Gastroesophageal sphincter (tissue), 4 donors: Measurements from ENCODE around the gene FMN2. TPM values are rescaled to one million over a fixed set of nuclear protein-coding genes. Genes with fewer than 3 reads are reported as not detected.

ENCODE experiments used
- ATAC-seq: fragments of 150-250 bp; one replicate; pipeline ENCODE4 v1.9.1; 2016; ENCODE audit warnings: mild to moderate bottlenecking, moderate library complexity
- H3K27ac ChIP-seq, 4 donors: fragments of 200-600 bp; sonication (generic) in 3 of 4; 1 replicate in 3 of 4; 2 replicates in 1 of 4; pipeline ENCODE4 v1.5.1; 2016 to 2019
- H3K27me3 ChIP-seq: fragments of 200-600 bp; sonication (generic); one replicate; pipeline ENCODE4 v1.5.1; 2019
- H3K36me3 ChIP-seq, 2 donors: fragments of 200-600 bp; sonication (generic); one replicate each; pipeline ENCODE4 v1.5.1; 2019; ENCODE audit warnings: control low read depth in 1 of 2
- H3K4me1 ChIP-seq, 3 donors: fragments of 200-600 bp; sonication (generic); 1 replicate in 2 of 3; 2 replicates in 1 of 3; pipeline ENCODE4 v1.5.1; 2016 to 2019; ENCODE audit warnings: control low read depth in 2 of 3
- H3K4me3 ChIP-seq, 2 donors: fragments of 200-600 bp; sonication (generic); one replicate each; pipeline ENCODE4 v1.5.1; 2019; ENCODE audit warnings: mild to moderate bottlenecking in 1 of 2, moderate library complexity in 1 of 2
- H3K9me3 ChIP-seq, 3 donors: fragments of 200-600 bp; sonication (generic); one replicate each; pipeline ENCODE4 v1.5.1; 2017 to 2019; ENCODE audit warnings: control low read depth in 2 of 3
- CTCF ChIP-seq, 4 experiments: fragments of 200-600 bp in 2 of 4; fragments of 450-650 bp in 2 of 4; sonication (generic) in 1 of 4; IDR thresholded peaks; one replicate each; pipeline ENCODE4 v1.5.1; 2017 to 2019; ENCODE audit warnings: antibody characterized with exemption in 4 of 4, mild to moderate bottlenecking in 2 of 4, moderate library complexity in 2 of 4
- EP300 ChIP-seq: sonication (generic); formaldehyde crosslinking; IDR thresholded peaks from one replicate; pipeline ENCODE4 v1.6.1; 2017; ENCODE audit warnings: antibody characterized with exemption, mild to moderate bottlenecking
- POLR2A ChIP-seq, 2 donors: fragments of 450-650 bp; IDR thresholded peaks; one replicate each; pipeline ENCODE4 v1.6.1; 2017; ENCODE audit warnings: antibody characterized with exemption in 2 of 2, mild to moderate bottlenecking in 2 of 2, moderate library complexity in 1 of 2
- POLR2AphosphoS5 ChIP-seq: sonication (generic); formaldehyde crosslinking; IDR thresholded peaks from one replicate; pipeline ENCODE4 v1.6.1; 2017; ENCODE audit warnings: antibody characterized with exemption
- WGBS, 2 donors: methylation state at CpG; one replicate each; pipeline ENCODE4 v1.1.5; 2018; ENCODE audit warnings: low coverage in 1 of 2; 5-methylcytosine and 5-hydroxymethylcytosine counted together
- total RNA-seq, 4 donors: library from RNA; depleted of rRNA; stranded (reverse); fragments of >200 nt; gene quantifications; one replicate each; pipeline ENCODE4 v1.1.0, GENCODE V29; 2016

Gene FMN2
- total RNA-seq, 4 donors from 2014 or later, result 0.27 to 8.6 (median 2.7) TPM

DNA sequence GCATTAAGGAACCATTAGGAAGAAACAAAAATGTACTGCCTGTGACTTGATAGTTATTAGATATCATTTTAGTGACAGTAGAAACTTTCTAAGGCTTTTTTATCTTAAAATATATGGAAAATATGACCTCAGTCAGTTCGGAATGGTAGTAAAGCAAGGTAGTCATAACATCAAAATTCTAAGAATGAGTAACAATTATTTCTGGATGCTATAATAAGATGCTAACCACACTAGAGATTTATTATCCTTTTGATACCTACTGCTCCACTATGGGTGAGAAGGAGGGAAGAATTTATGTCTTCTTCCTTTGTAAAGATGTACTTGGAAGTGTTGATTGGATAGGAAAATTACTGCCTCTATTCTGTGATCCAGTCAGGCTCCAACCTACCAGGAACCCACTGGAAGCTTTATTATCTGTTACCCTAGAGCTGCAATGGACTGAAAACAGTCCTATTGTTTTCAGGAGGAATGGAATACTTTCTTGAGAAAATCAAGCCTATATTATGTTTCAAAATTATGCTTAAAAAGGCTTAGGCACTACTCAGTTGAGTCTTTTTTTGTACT, 8.8 kb downstream of the FMN2 start:
- Histone ChIP-seq H3K27ac (no peak overlapping the region), H3K9me3 (no peaks in the 10 kb centered on the region), H3K4me3 (no peak overlapping the region), H3K4me1 (no peaks in the 10 kb centered on the region), H3K36me3 (no peaks in the 10 kb centered on the region), H3K27me3 (peaks cover 4% of the 10 kb centered on the region)
- ATAC-seq, result no peak
- WGBS, 2 donors, result 22 to 38% methylated on average over 1 of the region's 1 CpG
- TF ChIP-seq POLR2A (IDR thresholded peaks at IDR 0.05) (no peak), CTCF (IDR thresholded peaks at IDR 0.05) (no peak), EP300 (no peak), POLR2AphosphoS5 (no peak)

- TF ChIP-seq POLR2AphosphoS5 (no peak), CTCF (IDR thresholded peaks at IDR 0.05) (no peak), POLR2A (IDR thresholded peaks at IDR 0.05) (no peak), EP300 (no peak)
- no peaks in the 10 kb centered on the region for H3K4me1 ChIP-seq
- 71 to 76% methylated on average over 4 of the region's 7 CpGs for WGBS, 2 donors
Measured at GRCh38 chr1:240101306-240101705, 9.6 kb downstream of the FMN2 start.

GRCh38 chr1:240101737-240102136, 10.1 kb downstream of the FMN2 start:
- no peak overlapping the region for H3K4me3 ChIP-seq
- H3K27ac ChIP-seq, result no peak overlapping the region
- 90 to 94% methylated on average over 2 to 3 of the region's 3 CpGs for WGBS, 2 donors
- no peak for TF ChIP-seq POLR2A (IDR thresholded peaks at IDR 0.05)
- TF ChIP-seq POLR2AphosphoS5, result no peak
- no peak for TF ChIP-seq CTCF (IDR thresholded peaks at IDR 0.05)
- TF ChIP-seq EP300, result no peak
- H3K36me3 ChIP-seq, result no peaks in the 10 kb centered on the region
- H3K9me3 ChIP-seq, result no peaks in the 10 kb centered on the region
- H3K4me1 ChIP-seq, result no peaks in the 10 kb centered on the region
- ATAC-seq, result no peak
- H3K27me3 ChIP-seq, result no peaks in the 10 kb centered on the region

More at GRCh38 chr1:240101306-240101705, 9.6 kb downstream of the FMN2 start:
- Histone ChIP-seq H3K9me3 (no peaks in the 10 kb centered on the region), H3K27me3 (no peaks in the 10 kb centered on the region), H3K36me3 (no peaks in the 10 kb centered on the region), H3K27ac (no peak overlapping the region), H3K4me3 (no peak overlapping the region)
- no peak for ATAC-seq

- H3K27ac ChIP-seq, result no peak overlapping the region
- no peak for ATAC-seq
- H3K36me3 ChIP-seq, result no peaks in the 10 kb centered on the region
- WGBS, 2 donors, result 94 to 95% methylated on average over 2 of the region's 2 CpGs
- H3K9me3 ChIP-seq, result no peaks in the 10 kb centered on the region
- H3K27me3 ChIP-seq, result no peaks in the 10 kb centered on the region
- no peaks in the 10 kb centered on the region for H3K4me1 ChIP-seq
- no peak for TF ChIP-seq EP300
- no peak for TF ChIP-seq POLR2A (IDR thresholded peaks at IDR 0.05)
- no peak for TF ChIP-seq POLR2AphosphoS5
- no peak for TF ChIP-seq CTCF (IDR thresholded peaks at IDR 0.05)
- H3K4me3 ChIP-seq, result no peak overlapping the region
Measured at GRCh38 chr1:240104672-240105071, 13.0 kb downstream of the FMN2 start.

- no peak overlapping the region for H3K4me3 ChIP-seq
- H3K9me3 ChIP-seq, result no peaks in the 10 kb centered on the region
- 26 to 34% methylated on average over 2 to 3 of the region's 3 CpGs for WGBS, 2 donors
- TF ChIP-seq POLR2AphosphoS5, result no peak
- no peak for TF ChIP-seq CTCF (IDR thresholded peaks at IDR 0.05)
- TF ChIP-seq POLR2A (IDR thresholded peaks at IDR 0.05), result no peak
- no peak for TF ChIP-seq EP300
- H3K36me3 ChIP-seq, result no peaks in the 10 kb centered on the region
- ATAC-seq, result no peak
- no peaks in the 10 kb centered on the region for H3K4me1 ChIP-seq
- no peak overlapping the region for H3K27ac ChIP-seq
- H3K27me3 ChIP-seq, result no peaks in the 10 kb centered on the region
Measured at GRCh38 chr1:240107058-240107684, 15.5 kb downstream of the FMN2 start.
